Upper lobe of left lung (tissue), 6 donors: ENCODE results near the gene IGIP. TPM values are rescaled to one million over a fixed set of nuclear protein-coding genes. Genes with fewer than 3 reads are reported as not detected.
"Not testable (repeated sequence)": the region's sequence is repeated elsewhere in the genome, so short reads cannot be mapped to it uniquely, and the experiment has no call there.

ENCODE experiments used
- ATAC-seq, 2 donors: fragments of 200-7000 bp; cut with Tn5 transposase; one replicate each; pipeline ENCODE4 v1.9.1; 2022; ENCODE audit warnings: mild to moderate bottlenecking in 2 of 2, moderate library complexity in 2 of 2; ENCODE audit not compliant: low FRiP score in 2 of 2
- DNase-seq, 2 donors: peaks; one replicate each; pipeline ENCODE4 v3.0.0-alpha.2; 2019 to 2020
- H3K27ac ChIP-seq, 4 donors: fragments of 200-600 bp; sonication (generic); one replicate each; pipeline ENCODE4 v1.5.1; 2016 to 2019
- H3K27me3 ChIP-seq, 4 donors: fragments of 200-600 bp; sonication (generic); one replicate each; pipeline ENCODE4 v1.5.1; 2017 to 2019
- H3K36me3 ChIP-seq, 4 donors: fragments of 200-600 bp; sonication (generic); one replicate each; pipeline ENCODE4 v1.5.1; 2016 to 2019
- H3K4me1 ChIP-seq, 4 donors: fragments of 200-600 bp; sonication (generic); one replicate each; pipeline ENCODE4 v1.5.1; 2018 to 2019
- H3K4me3 ChIP-seq, 4 donors: fragments of 200-600 bp; sonication (generic); one replicate each; pipeline ENCODE4 v1.5.1; 2017 to 2019; ENCODE audit warnings: mild to moderate bottlenecking in 2 of 4, moderate library complexity in 1 of 4
- H3K9me3 ChIP-seq, 4 donors: fragments of 200-600 bp; sonication (generic); one replicate each; pipeline ENCODE4 v1.5.1; 2018 to 2019
- EP300 ChIP-seq, 4 donors: sonication (generic); formaldehyde crosslinking; IDR thresholded peaks; one replicate each; pipeline ENCODE4 v1.5.1; 2017; ENCODE audit warnings: antibody characterized with exemption in 4 of 4, control low read depth in 2 of 4
- POLR2A ChIP-seq, 4 donors: fragments of 450-650 bp; IDR thresholded peaks; one replicate each; pipeline ENCODE4 v1.5.1; 2016 to 2017; ENCODE audit warnings: antibody characterized with exemption in 4 of 4, mild to moderate bottlenecking in 2 of 4
- POLR2AphosphoS5 ChIP-seq, 2 donors: sonication (generic); formaldehyde crosslinking; IDR thresholded peaks; one replicate each; pipeline ENCODE4 v1.5.1; 2017; ENCODE audit warnings: antibody characterized with exemption in 2 of 2
- WGBS, 2 donors: methylation state at CpG; one replicate each; pipeline ENCODE4 v1.1.5; 2017 to 2018; 5-methylcytosine and 5-hydroxymethylcytosine counted together
- total RNA-seq, 6 donors: library from RNA; depleted of rRNA in 4 of 6; stranded (reverse); fragments of >200 nt in 4 of 6; gene quantifications; one replicate each; pipeline versions ENCODE4 v1.1.0 to v1.2.1, GENCODE V29; 2016 to 2021
- TF ChIP-seq, protein P1 (sequence below), 6 experiments: fragments of 450-650 bp in 4 of 6; fragments of 200-600 bp in 2 of 6; sonication (generic) in 2 of 6; IDR thresholded peaks; one replicate each; pipeline ENCODE4 v1.5.1; 2016 to 2019; ENCODE audit warnings: antibody characterized with exemption in 6 of 6
- donor health status: DM: no; HTN: no; CAD: no; lungs with moderate emphysema.
- donor health status: DM: no; HTN: yes; CAD: no; lungs with severe emphysema.

IGIP gene
- total RNA-seq, 6 donors from 2014 or later, result 8.4 to 32.8 (median 11.8) TPM

- DNase-seq (no peak), ATAC-seq (no peak)
- 60 to 68% methylated on average over 19 to 23 of the region's 23 CpGs for WGBS, 2 donors
- H3K4me3 ChIP-seq, result no peak overlapping the region
- no peaks in the 10 kb centered on the region for H3K27me3 ChIP-seq
- peaks cover 28 to 62% (median 45%) of the 10 kb centered on the region in 4 donors for H3K4me1 ChIP-seq
- no peak for TF ChIP-seq POLR2AphosphoS5 (IDR thresholded peaks at IDR 0.05)
- TF ChIP-seq, protein P1, sequence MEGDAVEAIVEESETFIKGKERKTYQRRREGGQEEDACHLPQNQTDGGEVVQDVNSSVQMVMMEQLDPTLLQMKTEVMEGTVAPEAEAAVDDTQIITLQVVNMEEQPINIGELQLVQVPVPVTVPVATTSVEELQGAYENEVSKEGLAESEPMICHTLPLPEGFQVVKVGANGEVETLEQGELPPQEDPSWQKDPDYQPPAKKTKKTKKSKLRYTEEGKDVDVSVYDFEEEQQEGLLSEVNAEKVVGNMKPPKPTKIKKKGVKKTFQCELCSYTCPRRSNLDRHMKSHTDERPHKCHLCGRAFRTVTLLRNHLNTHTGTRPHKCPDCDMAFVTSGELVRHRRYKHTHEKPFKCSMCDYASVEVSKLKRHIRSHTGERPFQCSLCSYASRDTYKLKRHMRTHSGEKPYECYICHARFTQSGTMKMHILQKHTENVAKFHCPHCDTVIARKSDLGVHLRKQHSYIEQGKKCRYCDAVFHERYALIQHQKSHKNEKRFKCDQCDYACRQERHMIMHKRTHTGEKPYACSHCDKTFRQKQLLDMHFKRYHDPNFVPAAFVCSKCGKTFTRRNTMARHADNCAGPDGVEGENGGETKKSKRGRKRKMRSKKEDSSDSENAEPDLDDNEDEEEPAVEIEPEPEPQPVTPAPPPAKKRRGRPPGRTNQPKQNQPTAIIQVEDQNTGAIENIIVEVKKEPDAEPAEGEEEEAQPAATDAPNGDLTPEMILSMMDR (IDR thresholded peaks at IDR 0.05), result no peak
- TF ChIP-seq POLR2A (IDR thresholded peaks at IDR 0.05), result no peak
- no peak for TF ChIP-seq EP300 (IDR thresholded peaks at IDR 0.05)
- H3K36me3 ChIP-seq, result no peaks in the 10 kb centered on the region
- peak overlapping the region; percentile 15 to 72 (median 46) for H3K27ac ChIP-seq
- H3K9me3 ChIP-seq, result no peaks in the 10 kb centered on the region
These were observed 26.6 kb downstream of the IGIP start for GRCh38 chr5:140152022-140152999.

- ATAC-seq, result no peak
- Histone ChIP-seq H3K27me3 (no peaks in the 10 kb centered on the region), H3K4me1 (peaks cover 31 to 67% (median 47%) of the 10 kb centered on the region in 4 donors), H3K9me3 (no peaks in the 10 kb centered on the region), H3K4me3 (no peak overlapping the region), H3K27ac (peak overlapping the region in 2 of 4 donors; percentile 9 to 72), H3K36me3 (no peaks in the 10 kb centered on the region)
- no peak for DNase-seq
- WGBS, 2 donors, result 53 to 64% methylated on average over 6 to 7 of the region's 7 CpGs
- no peak for TF ChIP-seq POLR2AphosphoS5 (IDR thresholded peaks at IDR 0.05)
- TF ChIP-seq POLR2A (IDR thresholded peaks at IDR 0.05), result no peak
- TF ChIP-seq EP300 (IDR thresholded peaks at IDR 0.05), result no peak
- TF ChIP-seq, protein P1 (IDR thresholded peaks at IDR 0.05), result no peak
These were observed 27.5 kb downstream of the IGIP start for GRCh38 chr5:140153255-140153654.

DNA sequence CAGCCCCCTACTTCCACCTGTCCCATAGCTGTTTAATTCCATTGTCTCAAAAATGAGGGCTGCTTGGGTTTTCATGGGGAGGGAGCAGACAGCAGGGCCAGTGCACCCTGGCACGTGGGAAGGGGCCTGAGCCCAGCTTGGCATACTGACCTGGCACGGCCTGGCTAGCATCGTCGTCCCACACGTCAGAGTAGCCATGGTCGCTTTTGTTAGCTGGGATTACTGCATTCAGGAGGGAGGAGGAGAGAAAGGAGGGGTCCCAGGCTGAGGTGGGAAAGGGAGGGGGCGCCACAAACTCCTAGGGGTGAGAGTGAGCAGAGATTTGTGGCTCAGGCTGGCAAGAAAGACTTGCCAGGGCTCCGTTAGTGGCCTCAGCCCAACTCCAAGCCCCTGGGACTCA, 28.2 kb downstream of the IGIP start:
- H3K9me3 ChIP-seq, result no peaks in the 10 kb centered on the region
- no peak overlapping the region for H3K4me3 ChIP-seq
- peak overlapping the region in 2 of 4 donors; percentile 22 to 72 for H3K27ac ChIP-seq
- ATAC-seq (no peak), DNase-seq (no peak)
- H3K27me3 ChIP-seq, result no peaks in the 10 kb centered on the region
- no peaks in the 10 kb centered on the region for H3K36me3 ChIP-seq
- WGBS, 2 donors, result 79 to 83% methylated on average over 8 of the region's 8 CpGs
- TF ChIP-seq, protein P1 (IDR thresholded peaks at IDR 0.05), result no peak
- H3K4me1 ChIP-seq, result peaks cover 31 to 67% (median 47%) of the 10 kb centered on the region in 4 donors

DNA sequence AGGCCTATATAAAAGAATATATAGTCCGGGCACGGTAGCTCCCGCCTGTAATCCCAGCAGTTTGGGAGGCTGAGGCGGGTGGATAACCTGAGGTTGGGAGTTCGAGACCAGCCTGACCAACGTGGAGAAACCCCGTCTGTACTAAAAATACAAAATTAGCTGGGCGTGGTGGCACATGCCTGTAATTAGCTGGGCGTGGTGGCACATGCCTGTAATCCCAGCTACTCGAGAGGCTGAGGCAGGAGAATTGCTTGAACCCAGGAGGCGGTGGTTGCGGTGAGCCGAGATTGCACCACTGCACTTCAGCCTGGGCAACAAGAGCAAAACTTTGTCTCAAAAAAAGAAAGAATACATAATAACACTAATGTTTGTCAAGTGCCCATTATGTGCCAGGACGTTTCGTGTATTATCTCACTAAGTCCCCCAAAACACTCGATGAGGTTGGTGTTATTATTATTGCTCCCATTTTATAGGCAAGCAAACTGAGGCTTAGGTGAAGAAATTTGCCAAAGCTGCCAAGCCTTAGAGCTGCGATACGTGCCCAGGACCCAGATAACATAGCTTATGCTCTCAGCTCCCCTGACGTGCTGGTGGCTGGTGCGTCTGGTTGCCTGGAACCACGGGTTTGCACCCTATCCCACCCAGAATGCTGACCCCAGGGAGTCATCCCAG, 29.1 kb downstream of the IGIP start:
- Histone ChIP-seq H3K4me1 (peaks cover 31 to 67% (median 47%) of the 10 kb centered on the region in 4 donors), H3K27ac (peak overlapping the region in 2 of 4 donors; percentile 3 to 72)
- WGBS, 2 donors, result 72 to 84% methylated on average over 20 to 21 of the region's 21 CpGs
- not testable (repeated sequence) for H3K36me3 ChIP-seq, H3K27me3 ChIP-seq, ATAC-seq, DNase-seq, H3K4me3 ChIP-seq, H3K9me3 ChIP-seq

- 5% methylated on average over 12 to 24 of the region's 30 CpGs for WGBS, 2 donors
- Histone ChIP-seq H3K9me3 (no peaks in the 10 kb centered on the region), H3K4me1 (peaks cover 27 to 53% (median 36%) of the 10 kb centered on the region in 4 donors), H3K27ac (peak overlapping the region; percentile 26 to 74 (median 68)), H3K36me3 (no peaks in the 10 kb centered on the region), H3K27me3 (no peaks in the 10 kb centered on the region), H3K4me3 (peak overlapping the region in 3 of 4 donors; percentile 21 to 40 (median 35))
- peak; percentile 89 to 91 for DNase-seq
- peak; percentile 94 to 99 for ATAC-seq
- TF ChIP-seq, protein P1 (IDR thresholded peaks at IDR 0.05), result peak; percentile 85 to 93 (median 92)
- TF ChIP-seq EP300 (IDR thresholded peaks at IDR 0.05), result peak in 1 of 4 donors; percentile 17
- peak in 1 of 2 donors; percentile 36 for TF ChIP-seq POLR2AphosphoS5 (IDR thresholded peaks at IDR 0.05)
- TF ChIP-seq POLR2A (IDR thresholded peaks at IDR 0.05), result no peak
These were observed 31.5 kb downstream of the IGIP start for GRCh38 chr5:140157032-140157781.
